Right ventricle myocardium superior (tissue), 1 donor: Measurements from ENCODE around the gene C1QTNF8. TPM values are rescaled to one million over a fixed set of nuclear protein-coding genes. Genes with fewer than 3 reads are reported as not detected.

ENCODE experiments used
- ATAC-seq: fragments of 200-7000 bp; cut with Tn5 transposase; one replicate; pipeline ENCODE4 v1.9.1; 2020; ENCODE audit warnings: mild to moderate bottlenecking; ENCODE audit not compliant: poor library complexity
- DNase-seq: peaks from one replicate; pipeline ENCODE4 v3.0.0-alpha.2; 2020
- intact Hi-C: fragments of 100-400 bp; cut with DNase I; formaldehyde crosslinking; loops from one replicate; pipeline ENCODE4 v1.11.2; 2022
- long read RNA-seq: library from polyadenylated mRNA; unstranded; transcript quantifications from one replicate; pipeline ENCODE4 v2.0.0, GENCODE V29; 2021
- total RNA-seq: library from RNA; stranded (reverse); fragmentation: NEBNext Ultra II Directional; extraction: Animal tissue kit (Norgen Biotek cat#: 25700); gene quantifications from one replicate; pipeline ENCODE4 v1.2.1, GENCODE V29; 2021
- donor health status: DM: no; HTN: yes; CAD: no; lungs with severe emphysema.

Gene C1QTNF8
- total RNA-seq = 0.13 TPM
- long read RNA-seq = 0 reads

- intact Hi-C loops = no loop called here
- no peak for ATAC-seq
- DNase-seq = no peak
Measured at GRCh38 chr16:1096169-1097082, at the start of gene C1QTNF8. Gene C1QTNF8 (minus strand): TSS chr16:1096244. CDS start chr16:1094922, 1,322 bp downstream.

- DNase-seq = no peak
- intact Hi-C loops = no loop called here
- no peak for ATAC-seq
Measured at GRCh38 chr16:1145383-1146100, 49.5 kb upstream of the C1QTNF8 start.

DNA sequence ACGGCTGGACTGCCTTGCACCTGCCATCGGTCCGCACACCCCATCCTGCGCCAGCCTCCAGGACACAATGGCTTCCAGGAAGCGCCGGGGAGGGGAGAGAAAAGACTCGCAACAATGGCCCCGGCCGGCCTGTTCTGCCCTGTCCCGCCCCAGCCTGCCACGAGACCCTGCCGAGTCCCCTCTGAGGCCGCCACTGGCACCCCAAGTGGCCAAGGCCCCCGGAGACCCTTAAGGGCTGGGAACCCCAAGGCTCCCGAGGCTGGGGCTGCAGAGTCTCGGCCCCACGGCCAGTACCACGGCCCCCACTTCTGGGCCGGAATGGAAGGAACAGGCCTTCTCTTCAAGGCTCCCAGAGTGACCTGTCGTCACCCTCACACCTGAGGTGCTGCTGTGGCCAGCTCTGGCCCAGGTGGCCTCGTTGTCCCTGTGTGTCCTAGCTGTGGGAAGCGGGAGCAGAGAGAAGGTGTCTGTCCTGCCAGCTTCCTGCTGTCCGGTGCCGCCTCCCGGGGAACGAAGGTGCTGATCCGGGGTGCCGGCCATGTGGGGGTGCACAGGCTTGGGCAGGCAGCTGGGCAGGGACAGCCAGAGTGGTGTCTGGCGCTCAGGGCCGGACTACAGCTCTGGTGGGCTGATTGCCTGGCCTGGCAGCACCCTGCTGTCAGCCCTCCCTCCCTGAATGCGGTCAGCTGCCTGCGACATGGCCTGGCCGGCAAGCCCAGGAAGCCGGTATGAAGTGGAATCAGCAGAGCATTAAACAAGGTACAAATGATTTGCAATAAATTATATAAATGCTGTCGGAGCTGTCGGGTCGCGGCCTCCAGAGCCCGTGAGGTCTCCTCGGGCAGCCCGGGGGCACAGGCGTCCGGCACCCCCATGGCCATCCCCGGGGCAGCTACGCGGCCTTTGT, 48.7 kb upstream of the C1QTNF8 start:
- ATAC-seq = no peak

GRCh38 chr16:1143761-1144450, 47.9 kb upstream of the C1QTNF8 start:
- intact Hi-C loops = no loop called here
- ATAC-seq (no peak), DNase-seq (no peak)

More for the DNA sequence above, 48.7 kb upstream of the C1QTNF8 start:
- intact Hi-C loops = no loop called here
- DNase-seq = no peak

- intact Hi-C loops = no loop called here
- DNase-seq = no peak
- ATAC-seq = no peak
Measured at GRCh38 chr16:1142911-1143310, 46.9 kb upstream of the C1QTNF8 start.

DNA sequence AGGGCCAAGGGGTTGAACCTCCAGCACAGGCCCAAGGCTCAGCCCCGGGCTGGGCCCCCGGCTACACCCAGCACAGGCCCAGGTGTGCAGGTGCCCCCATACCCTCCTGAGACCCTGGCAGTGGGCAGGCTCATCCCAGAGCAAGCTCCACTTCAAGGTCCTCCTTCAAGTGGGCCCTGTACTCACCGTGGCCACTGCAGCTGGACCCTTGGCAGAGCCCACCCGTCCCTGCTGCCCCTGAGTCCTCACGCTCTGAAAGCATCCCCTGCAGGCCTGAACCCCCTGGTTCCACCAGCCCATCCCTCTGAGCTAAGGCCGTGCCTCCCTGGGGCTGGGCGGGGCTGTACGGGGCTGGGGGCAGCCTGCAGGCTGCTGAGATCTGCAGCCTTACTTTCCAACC, 45.7 kb upstream of the C1QTNF8 start:
- intact Hi-C loops = no loop called here
- no peak for DNase-seq
- no peak for ATAC-seq

GRCh38 chr16:1141191-1141590, 45.1 kb upstream of the C1QTNF8 start:
- intact Hi-C loops = no loop called here
- ATAC-seq (no peak), DNase-seq (no peak)

DNA sequence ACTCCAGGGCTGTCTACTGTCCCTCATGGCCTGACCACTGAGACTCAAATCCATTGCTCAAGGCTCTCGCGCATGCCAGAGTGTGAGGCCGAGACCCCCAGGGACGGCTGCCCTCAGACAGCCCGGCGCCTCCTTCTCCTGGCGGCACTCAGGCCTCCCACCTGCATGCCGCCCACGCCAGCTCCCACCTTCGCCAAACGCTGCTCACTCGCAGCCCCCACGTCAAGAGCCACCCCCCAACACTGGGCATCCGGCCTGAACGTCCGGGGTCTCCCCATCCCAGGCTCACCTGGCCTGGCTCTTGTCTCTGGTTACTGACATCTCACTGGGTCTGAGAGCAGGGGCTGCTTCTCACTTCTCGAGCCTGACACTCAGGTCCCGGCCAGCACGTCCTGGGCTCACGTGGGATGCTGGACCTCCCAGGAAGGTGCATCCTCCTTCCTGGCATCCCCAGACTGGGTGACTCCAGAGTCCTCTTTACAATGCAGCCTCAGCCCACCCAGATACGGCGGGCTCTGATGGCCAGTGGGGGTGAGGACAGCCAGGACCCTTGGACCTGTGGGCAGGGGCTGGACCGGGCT, 44.6 kb upstream of the C1QTNF8 start:
- ATAC-seq (no peak), DNase-seq (no peak)
- intact Hi-C loops = no loop called here

DNA sequence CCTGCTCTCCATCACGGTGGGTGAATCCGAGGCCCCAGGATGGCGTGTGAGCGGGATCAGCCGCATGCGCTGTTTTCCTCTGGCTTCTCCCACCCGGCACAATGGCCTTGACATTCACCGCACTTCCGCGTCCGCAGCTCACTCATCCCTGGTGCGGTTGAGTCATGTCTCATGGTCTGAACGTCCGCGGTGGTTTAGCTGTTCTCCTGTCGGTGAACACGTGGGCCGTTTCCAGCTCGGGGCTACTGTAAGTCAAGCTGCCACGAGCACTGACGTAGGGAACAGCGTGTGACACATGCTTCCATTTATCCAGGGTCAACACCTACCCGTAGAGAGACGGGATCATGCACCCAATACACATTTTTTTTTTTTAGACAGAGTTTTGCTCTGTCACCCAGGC, 41.6 kb upstream of the C1QTNF8 start:
- ATAC-seq (no peak), DNase-seq (no peak)
- intact Hi-C loops = no loop called here

DNA sequence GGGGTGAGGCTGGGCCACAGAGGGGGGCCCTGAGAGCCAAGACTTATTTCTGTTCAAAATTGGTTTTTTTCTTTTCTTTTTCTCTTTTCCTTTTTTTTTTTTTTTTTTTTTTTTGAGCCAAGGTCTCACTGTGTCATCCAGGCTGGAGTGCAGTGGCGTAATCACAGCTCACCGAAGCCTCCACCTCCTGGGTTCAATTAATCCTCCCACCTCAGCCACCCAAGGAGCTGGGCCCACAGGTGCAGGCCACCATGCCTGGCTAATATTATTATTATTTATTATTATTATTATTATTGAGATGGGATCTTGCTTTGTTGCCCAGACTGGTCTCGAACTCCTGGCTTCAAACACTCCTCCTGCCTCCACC, 39.4 kb upstream of the C1QTNF8 start:
- intact Hi-C loops = no loop called here
- DNase-seq (no peak), ATAC-seq (no peak)

DNA sequence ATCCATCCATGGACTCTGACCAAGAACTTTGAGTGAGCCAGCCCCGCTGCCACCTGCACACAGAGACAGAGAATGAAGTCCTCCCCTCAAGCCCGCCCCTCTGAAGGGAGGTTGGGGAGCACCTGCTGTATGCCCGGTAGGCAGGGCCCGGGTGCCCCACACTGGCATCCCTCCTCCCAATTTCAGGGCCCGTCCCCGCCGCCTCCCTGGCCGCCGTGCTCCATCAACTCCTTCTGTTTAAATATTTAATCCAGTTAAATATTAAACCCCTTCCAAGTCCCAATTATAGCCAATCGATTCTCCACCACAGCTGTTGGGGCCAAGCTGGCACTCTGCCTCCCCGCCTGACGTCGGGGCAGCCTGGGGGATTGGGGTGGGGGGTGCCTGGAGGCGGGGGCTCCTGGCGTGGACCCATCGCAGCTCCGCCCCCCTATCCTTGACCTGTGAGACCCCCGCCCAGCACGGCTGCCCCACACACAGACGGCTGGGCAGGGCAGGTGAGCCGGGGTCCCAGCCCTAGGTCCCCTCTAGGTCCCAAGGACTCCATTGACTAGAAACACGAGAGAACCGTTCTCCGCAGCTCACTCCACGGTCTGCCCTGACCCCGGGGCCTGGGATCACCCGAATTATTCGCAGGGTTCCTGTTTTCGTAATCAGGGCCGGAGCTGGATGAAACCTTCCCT, 38.9 kb upstream of the C1QTNF8 start:
- ATAC-seq (no peak), DNase-seq (no peak)
- intact Hi-C loops = no loop called here

GRCh38 chr16:1133810-1134520, 37.9 kb upstream of the C1QTNF8 start:
- intact Hi-C loops = no loop called here
- no peak for DNase-seq
- no peak for ATAC-seq

- ATAC-seq (no peak), DNase-seq (no peak)
- intact Hi-C loops = no loop called here
Measured at GRCh38 chr16:1133271-1133670, 37.2 kb upstream of the C1QTNF8 start.

- DNase-seq (no peak), ATAC-seq (no peak)
- intact Hi-C loops = no loop called here
Measured at GRCh38 chr16:1132431-1132830, 36.4 kb upstream of the C1QTNF8 start.

GRCh38 chr16:1131378-1131994, 35.4 kb upstream of the C1QTNF8 start:
- no peak for DNase-seq
- ATAC-seq = no peak
- intact Hi-C loops = no loop called here

DNA sequence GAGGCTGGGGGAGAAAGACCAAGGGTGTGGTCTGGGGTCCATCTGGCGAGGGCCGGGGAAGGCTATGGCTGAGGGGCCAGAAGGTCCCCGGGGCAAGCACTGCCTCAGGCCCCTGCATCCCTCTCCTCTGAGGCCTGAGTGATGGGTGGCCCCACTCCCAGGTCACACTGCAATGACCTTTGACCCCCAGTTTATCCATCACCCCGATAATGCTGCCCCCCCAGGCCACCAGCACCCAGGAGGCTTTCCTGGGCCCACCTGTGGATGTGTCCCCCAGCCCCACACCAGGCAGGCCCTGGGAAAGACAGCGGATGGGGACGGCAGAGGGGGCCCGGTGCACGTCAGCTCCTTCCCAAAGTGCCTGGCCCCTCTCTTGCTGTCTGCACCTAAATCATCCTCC, 34.3 kb upstream of the C1QTNF8 start:
- DNase-seq = no peak
- intact Hi-C loops = no loop called here
- no peak for ATAC-seq
